ENCODE data around the gene P2RY8.

DNA sequence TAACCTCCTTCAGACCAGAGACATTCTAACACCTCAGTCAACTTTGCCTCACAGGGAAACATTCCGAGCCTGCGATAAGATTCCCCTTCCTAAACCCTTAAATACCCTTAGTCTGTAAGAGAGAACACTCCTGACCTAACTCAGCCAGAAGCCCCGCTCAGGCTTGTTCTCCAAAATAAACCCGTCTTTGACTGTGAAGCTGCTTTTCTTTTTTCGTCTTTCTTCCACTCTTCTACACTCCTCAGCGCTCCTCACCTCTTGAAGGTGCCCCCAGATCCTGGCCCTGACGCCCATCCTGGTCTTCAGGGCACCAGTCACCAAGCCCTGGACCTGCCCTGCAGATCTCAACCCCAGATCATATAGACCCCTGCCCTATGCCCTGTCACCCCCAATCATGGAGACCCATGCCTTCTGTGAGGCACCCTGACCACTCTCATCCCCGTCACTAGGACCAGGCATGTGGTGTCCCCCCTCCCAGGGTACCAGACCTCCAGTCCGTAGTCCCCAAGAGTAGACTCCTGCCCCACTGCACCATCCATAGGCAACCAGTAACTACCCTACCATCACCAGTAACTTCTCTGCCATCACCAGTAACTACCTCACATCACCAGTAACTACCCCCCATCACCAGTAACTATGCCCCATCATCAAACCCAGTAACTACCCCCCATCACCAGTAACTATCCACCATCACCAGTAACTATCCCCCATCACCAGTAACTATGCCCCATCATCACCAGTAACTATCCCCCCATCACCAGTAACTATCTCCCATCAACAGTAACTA is 87.8 kb downstream of the P2RY8 start:
- TF ChIP-seq, protein P1, sequence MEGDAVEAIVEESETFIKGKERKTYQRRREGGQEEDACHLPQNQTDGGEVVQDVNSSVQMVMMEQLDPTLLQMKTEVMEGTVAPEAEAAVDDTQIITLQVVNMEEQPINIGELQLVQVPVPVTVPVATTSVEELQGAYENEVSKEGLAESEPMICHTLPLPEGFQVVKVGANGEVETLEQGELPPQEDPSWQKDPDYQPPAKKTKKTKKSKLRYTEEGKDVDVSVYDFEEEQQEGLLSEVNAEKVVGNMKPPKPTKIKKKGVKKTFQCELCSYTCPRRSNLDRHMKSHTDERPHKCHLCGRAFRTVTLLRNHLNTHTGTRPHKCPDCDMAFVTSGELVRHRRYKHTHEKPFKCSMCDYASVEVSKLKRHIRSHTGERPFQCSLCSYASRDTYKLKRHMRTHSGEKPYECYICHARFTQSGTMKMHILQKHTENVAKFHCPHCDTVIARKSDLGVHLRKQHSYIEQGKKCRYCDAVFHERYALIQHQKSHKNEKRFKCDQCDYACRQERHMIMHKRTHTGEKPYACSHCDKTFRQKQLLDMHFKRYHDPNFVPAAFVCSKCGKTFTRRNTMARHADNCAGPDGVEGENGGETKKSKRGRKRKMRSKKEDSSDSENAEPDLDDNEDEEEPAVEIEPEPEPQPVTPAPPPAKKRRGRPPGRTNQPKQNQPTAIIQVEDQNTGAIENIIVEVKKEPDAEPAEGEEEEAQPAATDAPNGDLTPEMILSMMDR (IDR thresholded peaks at IDR 0.05) = no peak
- TF ChIP-seq POLR2A (IDR thresholded peaks at IDR 0.05) (no peak), POLR2AphosphoS5 (IDR thresholded peaks at IDR 0.05) (no peak)

Data from gastroesophageal sphincter (tissue), 3 donors.